GM12878 (cell line): ENCODE data around the gene GAGE12J. TPM values are rescaled to one million over a fixed set of nuclear protein-coding genes. Genes with fewer than 3 reads are reported as not detected.

Experiments used
- ATAC-seq: fragments of 200-7000 bp; cut with Tn5 transposase; 3 replicates; pipeline ENCODE4 v1.9.1; 2020; ENCODE audit warnings: mild to moderate bottlenecking, moderate library complexity
- BruUV-seq: library from RNA; stranded (reverse); fragments of 400-500 nt; replicated peaks from 2 replicates; lab custom pipeline; 2021; lab: Mats Ljungman, UMichigan
- CTCF ChIA-PET: fragments of 300-600 bp; sonication (Branson Sonifier 250); formaldehyde crosslinking; extraction: SDS; loops from one replicate; lab custom pipeline; 2021; ENCODE audit warnings: inconsistent platforms; lab: Yijun Ruan, JAX
- POLR2A ChIA-PET: fragments of 350-600 bp; formaldehyde crosslinking; extraction: SDS; loops from one replicate; lab custom pipeline; 2021; ENCODE audit warnings: inconsistent platforms; lab: Charles Lee
- RAD21 ChIA-PET: fragments of 300-600 bp; sonication (Branson Sonifier 250); formaldehyde crosslinking; loops from one replicate; lab custom pipeline; 2023; ENCODE audit warnings: antibody characterized with exemption; ENCODE audit not compliant: unreplicated experiment; lab: Charles Lee
- SMC1A ChIA-PET: fragments of 300-600 bp; sonication (Branson Sonifier 250); formaldehyde crosslinking; loops from one replicate; lab custom pipeline; 2023; ENCODE audit not compliant: unreplicated experiment, uncharacterized antibody; lab: Charles Lee
- DNase-seq: peaks from one replicate; pipeline ENCODE4 v3.0.0-alpha.2; 2011; ENCODE audit warnings: low read depth, low spot score
- FAIRE-seq: peaks from 3 replicates; lab custom pipeline; 2011; peaks lifted over from hg19 to GRCh38; lab: Jason Lieb, UNC
- H2AFZ ChIP-seq: 2 replicates; pipeline ENCODE4 v1.6.0; 2011; ENCODE audit warnings: low read depth, low read length, control low read depth; ENCODE audit not compliant: control insufficient read depth
- H3K27ac ChIP-seq: 2 replicates; pipeline ENCODE4 v1.5.1; 2011; ENCODE audit warnings: control low read depth; ENCODE audit not compliant: control insufficient read depth, insufficient read depth
- H3K27me3 ChIP-seq, 2 experiments: replicated peaks in 1 of 2; 2 replicates each; pipeline versions ENCODE4 v1.6.0 to v1.6.1; 2011; ENCODE audit warnings: low read length in 1 of 2; ENCODE audit not compliant: control insufficient read depth in 2 of 2, insufficient read depth in 2 of 2
- H3K36me3 ChIP-seq, 2 experiments: 2 replicates each; pipeline ENCODE4 v1.5.1; 2011; ENCODE audit warnings: low read length in 1 of 2; ENCODE audit not compliant: control insufficient read depth in 2 of 2, insufficient read depth in 2 of 2
- H3K4me1 ChIP-seq: 2 replicates; pipeline ENCODE4 v1.6.1; 2011; ENCODE audit warnings: mild to moderate bottlenecking, low read length, moderate library complexity, mixed read lengths; ENCODE audit not compliant: control insufficient read depth, insufficient read depth
- H3K4me2 ChIP-seq: 2 replicates; pipeline ENCODE4 v1.6.0; 2011; ENCODE audit warnings: control low read depth; ENCODE audit not compliant: control insufficient read depth, insufficient read depth
- H3K4me3 ChIP-seq: fragments of 200-600 bp; sonication (generic); 2 replicates; pipeline ENCODE4 v1.5.1; 2016
- H3K79me2 ChIP-seq: 2 replicates; pipeline ENCODE4 v1.6.0; 2011; ENCODE audit warnings: low read length; ENCODE audit not compliant: control insufficient read depth, insufficient read depth
- H3K9ac ChIP-seq: 2 replicates; pipeline ENCODE4 v1.8.0; 2011; ENCODE audit warnings: low read length, control low read depth, mixed read lengths; ENCODE audit not compliant: control insufficient read depth, insufficient read depth
- H3K9me3 ChIP-seq: replicated peaks from 3 replicates; pipeline ENCODE4 v1.5.1; 2011; ENCODE audit warnings: mild to moderate bottlenecking, low read length; ENCODE audit not compliant: control insufficient read depth, insufficient read depth
- H4K20me1 ChIP-seq: 2 replicates; pipeline ENCODE4 v1.6.0; 2011; ENCODE audit not compliant: control insufficient read depth, insufficient read depth
- ATF3 ChIP-seq: IDR thresholded peaks from 2 replicates; pipeline ENCODE4 v1.6.1; 2011; ENCODE audit warnings: low read depth, mild to moderate bottlenecking, low read length, moderate library complexity, borderline replicate concordance; ENCODE audit errors: extremely low read depth
- ATF7 ChIP-seq: fragments of 450-650 bp; IDR thresholded peaks from 2 replicates; pipeline ENCODE4 v1.6.1; 2016; ENCODE audit warnings: low read depth, mild to moderate bottlenecking
- EGR1 ChIP-seq, 2 experiments: IDR thresholded peaks; 1 replicate in 1 of 2; 2 replicates in 1 of 2; pipeline ENCODE4 v1.6.1; 2011 to 2012; ENCODE audit warnings: low read depth in 2 of 2, low read length in 2 of 2, borderline replicate concordance in 1 of 2, mild to moderate bottlenecking in 1 of 2, moderate library complexity in 1 of 2
- MEF2B ChIP-seq: fragments of 450-650 bp; IDR thresholded peaks from 2 replicates; pipeline ENCODE4 v1.6.1; 2018; ENCODE audit warnings: mild to moderate bottlenecking, moderate library complexity; ENCODE audit not compliant: partially characterized antibody, poor library complexity, severe bottlenecking
- PAX8 ChIP-seq: fragments of 450-650 bp; IDR thresholded peaks from 2 replicates; pipeline ENCODE4 v1.6.1; 2017; ENCODE audit warnings: mild to moderate bottlenecking, moderate library complexity
- RCOR1 ChIP-seq: conservative IDR thresholded peaks from 2 replicates; pipeline ENCODE4 v1.6.1; 2012; ENCODE audit warnings: low read depth, low read length, improper control_type of control experiment
- RFX5 ChIP-seq: IDR thresholded peaks from 2 replicates; pipeline ENCODE4 v1.6.1; 2011; ENCODE audit warnings: low read depth, low read length, improper control_type of control experiment
- YY1 ChIP-seq: IDR thresholded peaks from 2 replicates; pipeline ENCODE4 v1.6.1; 2011; ENCODE audit warnings: low read depth, mild to moderate bottlenecking, low read length
- ZBTB33 ChIP-seq: fragments of 450-650 bp; IDR thresholded peaks from 2 replicates; pipeline ENCODE4 v1.6.1; 2017; ENCODE audit warnings: mild to moderate bottlenecking
- ZBTB4 ChIP-seq: fragments of 450-650 bp; formaldehyde crosslinking; IDR thresholded peaks from 2 replicates; pipeline ENCODE4 v1.4.0; 2022; ENCODE audit warnings: mild to moderate bottlenecking, moderate library complexity
- WGBS: methylation state at CpG from one replicate; pipeline ENCODE4 v1.1.6; 2016; ENCODE audit warnings: low lambda C conversion rate; ENCODE audit not compliant: insufficient replicate concordance, insufficient coverage; ENCODE audit errors: missing lambda C conversion rate; 5-methylcytosine and 5-hydroxymethylcytosine counted together
- in situ Hi-C: fragments of 300-500 bp; cut with MboI; formaldehyde crosslinking; loops from 9 replicates; pipeline ENCODE4 v1.14.3; 2018; ENCODE audit warnings: mixed read lengths
- intact Hi-C: fragments of 100-400 bp; cut with micrococcal nuclease; formaldehyde crosslinking; loops from one replicate; pipeline ENCODE4 v1.14.2; 2022; ENCODE audit not compliant: unreplicated experiment
- polyA plus RNA-seq, 11 experiments: library from polyadenylated mRNA; depleted of rRNA in 4 of 11; unstranded in 6 of 11; stranded (reverse) in 5 of 11; fragments of >200 nt; fragmentation: Nextera tagmentation in 4 of 11; fragmentation: Illumina TruSeq in 1 of 11; extraction: Ambion mirVana in 4 of 11; extraction: Trizol in 1 of 11; gene quantifications; 1 replicate in 1 of 11; 2 replicates in 10 of 11; pipeline versions ENCODE4 v1.2.1 to v1.2.3, GENCODE V29; 2011 to 2016; ENCODE audit warnings: inconsistent platforms in 2 of 11, missing spikeins in 2 of 11, low read depth in 1 of 11
- total RNA-seq, 4 experiments: library from RNA; depleted of rRNA in 3 of 4; stranded (reverse); fragments of >200 nt in 3 of 4; fragmentation: Illumina TruSeq in 1 of 4; extraction: Trizol in 1 of 4; gene quantifications; 2 replicates each; pipeline versions ENCODE4 v1.2.1 to v1.2.3, GENCODE V29; 2013 to 2021

The GAGE12J gene
- total and polyA plus RNA-seq, 10 of the 15 experiments (the other 5 are each of a cell fraction or from before 2014, with no cell fraction given) = not detected

- Histone ChIP-seq H3K36me3 (no peaks in the 10 kb centered on the region), H3K9me3 (no peaks in the 10 kb centered on the region), H2AFZ (no peak overlapping the region), H3K79me2 (no peaks in the 10 kb centered on the region), H3K27me3 (no peaks in the 10 kb centered on the region), H3K27ac (no peak overlapping the region), H3K4me3 (no peak overlapping the region), H3K9ac (no peak overlapping the region), H3K4me1 (no peaks in the 10 kb centered on the region), H3K4me2 (no peak overlapping the region), H4K20me1 (no peaks in the 10 kb centered on the region)
- no TSS peak for BruUV-seq
- ATAC-seq = no peak
- ChIA-PET POLR2A (no interaction called here), CTCF (interaction anchor here (1.0 to 1.7 kb wide), 2 partner anchors 92 to 93 kb away, joined by 4 to 5 read pairs; no protein-coding TSS in a partner anchor), SMC1A (no interaction called here), RAD21 (no interaction called here)
- intact Hi-C loops (no loop called here), in situ Hi-C loops (no loop called here)
- no peak for DNase-seq
- no peak for FAIRE-seq
- TF ChIP-seq MEF2B = no peak
- no peak for TF ChIP-seq ATF3
- TF ChIP-seq ZBTB4 (CRISPR knock-in tag) = no peak
- TF ChIP-seq RCOR1 = no peak
- TF ChIP-seq ZBTB33 = no peak
- no peak for TF ChIP-seq EGR1 (IDR thresholded peaks at IDR 0.05; ENCODE audit: borderline replicate concordance in 1 of 2, low read depth in 2 of 2, low read length in 2 of 2)
- TF ChIP-seq PAX8 = no peak
- TF ChIP-seq ATF7 = no peak
- TF ChIP-seq RFX5 = no peak
- TF ChIP-seq YY1 = no peak
- WGBS = 25% methylated on average over 2 of the region's 3 CpGs
These were observed 37.6 kb upstream of the GAGE12J start for GRCh38 chrX:49284212-49284611.
